Amniotic stem cell (primary cell): ENCODE data around the gene SMIM21.

ENCODE experiments used
- DNase-seq: peaks from one replicate; lab custom pipeline; 2025; lab: John Stamatoyannopoulos, UW

Gene SMIM21

DNA sequence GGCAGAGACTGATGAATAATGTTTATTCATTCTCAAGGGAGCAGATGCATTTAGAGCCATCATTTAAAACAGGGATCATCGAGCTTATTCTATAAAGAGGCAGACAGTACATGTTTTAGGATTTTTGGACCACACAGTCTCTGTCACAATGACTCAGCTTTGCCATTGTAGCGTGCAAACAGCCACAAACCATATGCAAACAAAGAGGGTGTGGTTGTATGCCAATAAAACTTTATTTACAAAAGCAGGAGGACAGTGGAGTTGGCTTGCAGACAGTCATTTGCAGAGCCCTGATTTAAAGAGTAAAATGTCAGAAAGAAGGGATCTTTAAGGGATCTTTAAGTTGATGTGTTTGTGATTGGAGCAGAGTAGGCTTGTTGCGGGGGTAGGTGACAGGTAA is 51.5 kb downstream of the SMIM21 start:
- DNase-seq, result no peak

DNA sequence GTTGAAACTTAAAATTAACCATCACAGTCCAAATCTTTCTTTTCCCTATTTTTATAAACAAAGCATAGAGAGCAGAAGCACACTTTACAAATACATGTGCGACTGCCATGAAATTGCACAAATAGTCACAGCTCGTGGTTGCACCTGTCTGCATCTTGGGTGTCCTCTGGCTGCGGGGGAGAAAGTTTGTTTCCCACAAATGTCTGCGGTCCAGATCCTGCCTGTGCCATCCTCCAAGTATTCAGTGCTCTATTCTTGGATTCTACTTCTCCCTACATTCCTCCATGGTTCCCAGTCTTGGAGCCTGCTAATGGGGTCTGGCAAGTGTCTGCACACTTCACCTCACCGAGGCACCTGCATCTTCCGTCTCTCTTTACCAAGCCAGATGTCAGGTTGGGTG is 52.2 kb downstream of the SMIM21 start:
- DNase-seq, result no peak

DNA sequence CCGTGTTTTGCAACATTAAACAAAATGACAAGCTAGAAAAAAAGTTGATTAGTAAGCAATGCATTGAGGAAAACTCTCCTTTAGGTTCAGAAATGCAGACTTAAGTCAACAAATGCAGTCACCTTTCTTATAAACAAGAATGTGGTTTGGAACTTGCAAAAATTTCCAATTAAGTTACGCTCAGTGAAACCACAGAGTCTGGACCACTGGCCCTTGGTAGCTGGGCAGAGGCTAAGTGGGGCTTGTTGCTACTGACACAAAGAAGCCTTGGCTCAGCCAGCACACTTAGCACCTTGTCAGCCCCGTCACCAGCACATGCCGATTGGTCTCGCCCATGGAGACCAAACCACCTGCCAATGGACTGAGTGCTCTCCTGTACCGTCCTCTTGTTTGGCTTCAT is 53.0 kb downstream of the SMIM21 start:
- DNase-seq, result no peak

DNA sequence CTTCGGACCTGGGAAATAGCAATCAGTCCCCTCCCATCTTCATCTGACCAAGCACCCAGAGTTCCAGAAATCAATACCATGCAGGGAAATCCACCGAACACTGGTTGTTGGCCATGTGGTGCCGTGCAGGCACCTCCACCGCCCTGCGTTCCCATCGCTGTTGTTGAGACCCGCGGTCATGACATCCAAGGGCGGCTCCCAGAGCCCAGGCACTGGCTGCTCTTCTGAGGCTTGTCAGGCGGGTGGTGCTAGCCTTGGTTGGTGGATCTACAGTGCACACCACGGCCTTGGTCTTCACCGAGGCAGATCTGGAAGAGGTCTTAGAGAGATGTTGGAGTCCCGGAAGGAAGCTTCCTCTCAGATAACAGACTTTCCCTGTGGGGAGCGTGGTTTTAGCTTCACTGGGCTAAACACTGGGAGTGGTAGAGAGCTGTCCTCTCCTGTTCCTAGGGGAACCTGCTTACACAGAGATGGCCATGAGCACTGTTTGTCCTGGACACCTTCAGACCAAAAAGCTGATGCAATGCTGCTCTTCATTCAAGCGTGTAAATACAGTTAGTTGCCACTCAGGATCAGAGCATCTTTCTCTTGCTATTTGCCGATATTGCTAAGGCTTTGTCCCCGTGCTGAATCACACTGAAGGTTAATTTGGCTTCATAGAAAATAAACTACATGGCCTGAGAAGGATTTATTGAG is 58.3 kb downstream of the SMIM21 start:
- no peak for DNase-seq

DNA sequence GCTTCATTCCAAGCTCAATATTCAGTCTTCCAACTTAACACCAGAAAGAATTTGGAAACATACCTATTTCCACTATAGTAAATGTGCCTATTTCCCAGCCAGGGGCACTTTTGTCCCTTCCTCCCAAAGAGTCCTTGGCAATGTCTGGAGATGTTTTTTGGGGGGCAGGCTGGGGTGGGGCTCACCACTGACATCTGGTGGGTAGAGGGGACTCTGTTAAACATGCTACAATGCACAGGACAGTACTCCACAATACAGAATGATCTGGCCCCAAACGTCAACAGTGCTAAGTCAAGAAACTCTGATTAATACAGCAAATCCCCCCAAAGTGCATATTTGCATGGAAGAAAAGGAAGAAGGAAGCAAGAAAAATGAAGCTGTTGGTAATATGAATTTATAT is 61.7 kb downstream of the SMIM21 start:
- no peak for DNase-seq

DNA sequence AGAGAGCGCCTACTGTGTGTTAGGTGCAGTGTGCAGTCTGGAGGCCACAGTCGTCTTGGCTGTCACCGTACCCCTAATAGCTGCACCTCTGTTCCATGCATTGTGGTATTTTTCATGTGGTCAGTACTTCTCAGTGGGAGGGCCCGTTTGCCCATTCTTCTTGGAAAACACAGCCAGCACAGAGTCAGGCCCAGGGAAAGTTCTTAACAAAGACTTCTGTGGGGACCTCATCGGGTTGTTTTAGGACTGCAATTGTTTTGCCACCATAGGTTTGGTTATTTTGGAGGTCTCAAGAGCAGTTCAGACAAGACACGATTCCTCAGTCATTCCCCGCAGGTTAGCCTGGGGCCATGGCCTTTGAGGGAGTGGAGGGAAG is 62.3 kb downstream of the SMIM21 start:
- DNase-seq, result no peak

DNA sequence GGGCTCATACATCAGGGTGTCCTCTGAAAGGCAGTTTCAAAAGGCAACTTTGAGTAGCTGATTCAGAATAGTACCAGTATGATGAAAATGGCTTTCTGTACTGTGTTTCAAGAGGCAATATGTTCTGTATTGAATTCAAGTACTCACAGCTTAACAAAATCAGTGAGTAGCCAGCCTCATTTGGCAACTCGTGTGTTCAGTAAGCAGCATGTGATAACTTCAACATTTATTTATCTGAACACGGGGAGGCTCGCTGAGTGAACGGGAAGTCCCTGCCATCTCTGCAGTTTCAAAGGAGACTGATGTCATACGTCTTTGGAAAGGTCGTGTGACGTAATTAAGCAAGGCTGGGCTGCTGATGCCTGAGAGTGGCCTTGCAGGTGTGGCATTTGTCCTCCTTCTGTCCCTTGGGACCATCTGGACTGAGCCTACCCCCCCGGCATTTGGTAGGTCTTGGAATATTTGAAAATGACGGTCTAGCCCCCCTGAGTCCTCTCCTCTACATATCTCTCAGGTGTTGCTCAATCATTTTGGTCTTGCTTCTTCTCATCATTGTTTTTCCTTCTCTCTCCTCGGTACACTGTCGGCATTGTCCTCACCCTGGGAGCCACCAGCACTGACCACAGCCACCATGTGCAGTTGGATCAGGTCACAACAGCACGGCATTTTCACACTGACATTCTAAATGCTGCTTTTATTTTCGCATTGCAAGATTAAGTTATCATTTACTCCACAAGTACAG is 62.8 kb downstream of the SMIM21 start:
- no peak for DNase-seq

DNA sequence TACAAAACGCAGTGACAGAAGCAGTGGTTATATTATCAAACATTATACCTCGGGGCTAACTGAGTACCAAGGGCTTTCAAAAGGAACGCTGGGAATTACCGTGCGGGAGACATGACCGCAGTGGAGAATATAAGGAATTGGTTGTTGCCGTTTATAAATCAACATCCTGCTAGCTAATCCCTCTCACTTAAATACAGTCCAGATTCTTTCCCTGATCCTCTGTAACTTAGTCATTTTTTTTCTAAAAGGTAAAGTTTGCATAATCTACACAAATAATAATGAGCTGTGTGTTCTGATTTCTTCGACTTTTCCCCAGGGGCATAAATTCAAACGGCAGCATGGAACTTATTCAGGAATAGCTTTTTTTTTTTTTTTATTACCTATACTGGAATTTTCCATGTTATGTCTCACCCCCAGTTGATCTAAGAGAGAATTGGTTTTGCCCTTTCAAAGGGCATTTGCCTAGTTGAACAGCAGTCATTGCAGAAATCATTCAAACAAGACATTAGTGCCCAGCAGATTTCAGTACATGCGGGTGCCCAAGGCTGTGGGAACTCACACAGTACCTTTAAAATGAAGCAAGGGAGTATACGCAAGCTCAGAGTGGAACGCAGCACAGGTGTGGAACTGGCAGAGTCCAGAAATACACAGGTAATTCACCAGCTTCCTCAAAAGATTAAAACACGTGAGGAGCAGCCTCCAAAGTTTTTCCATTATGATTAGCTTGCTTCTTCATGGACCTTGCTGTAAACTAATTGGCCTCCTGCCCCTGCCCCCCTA is 63.9 kb downstream of the SMIM21 start:
- no peak for DNase-seq

DNA sequence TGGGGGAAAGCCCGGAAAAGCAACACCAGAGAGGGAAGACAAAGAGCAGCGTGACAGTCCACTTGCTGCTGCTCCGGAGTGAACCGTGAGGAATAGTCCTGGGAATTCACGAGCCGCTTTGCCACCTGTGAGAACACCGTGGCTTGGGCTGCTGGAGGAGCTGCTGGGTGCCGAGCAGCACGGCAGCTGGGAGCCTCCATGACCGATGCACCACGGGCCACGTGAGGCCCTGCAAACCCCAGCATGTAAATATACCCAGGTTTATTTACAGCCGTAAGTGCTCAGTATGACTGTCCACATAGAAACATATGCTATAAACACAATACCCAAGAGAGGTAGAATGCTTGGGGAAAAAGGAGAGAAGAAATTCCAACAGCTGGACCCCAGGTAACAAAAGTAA is 65.1 kb downstream of the SMIM21 start:
- DNase-seq, result no peak

DNA sequence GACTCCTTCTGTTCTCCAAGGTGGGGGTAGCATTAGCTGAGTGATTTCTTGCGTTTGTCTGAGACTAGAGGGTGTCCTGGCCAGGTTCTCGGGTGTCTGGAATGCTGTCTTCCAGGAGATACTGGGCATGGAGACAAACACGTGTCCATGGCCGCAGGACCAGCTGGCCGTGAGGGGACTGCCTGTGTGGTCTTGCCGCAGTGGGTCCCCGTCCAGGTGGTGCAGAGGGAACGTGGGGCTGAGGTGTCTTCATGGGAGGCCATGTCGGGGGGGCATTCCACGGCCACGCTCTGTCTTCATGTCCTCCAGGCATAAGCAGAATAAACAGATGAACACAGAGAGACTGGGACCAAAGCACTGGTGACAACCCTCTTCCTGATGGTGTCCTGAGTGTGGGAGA is 66.6 kb downstream of the SMIM21 start:
- DNase-seq, result no peak

DNA sequence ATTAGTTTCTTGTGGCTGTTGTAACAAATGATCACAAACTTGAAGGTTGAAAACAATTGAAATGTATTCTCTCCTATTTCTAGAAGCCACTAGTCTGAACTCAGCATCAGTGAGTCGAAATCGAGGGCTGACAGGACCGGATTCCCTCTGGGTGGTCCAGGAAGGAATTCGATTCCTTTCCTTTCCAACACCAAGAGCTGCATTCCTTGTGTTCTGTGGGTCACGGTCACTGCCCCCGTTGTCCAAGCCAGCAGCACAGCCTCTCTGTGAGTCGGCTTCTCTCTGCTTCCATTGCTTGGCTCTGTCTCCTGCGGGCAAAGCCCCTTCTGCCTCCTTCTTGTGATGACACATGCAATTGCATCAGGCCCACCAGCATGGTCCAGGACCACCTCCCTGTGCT is 67.3 kb downstream of the SMIM21 start:
- no peak for DNase-seq
